Stimulated activated CD8-positive, alpha-beta memory T cell treated with anti-CD3 and anti-CD28 coated beads, Interleukin-4, amount 100 ng/mL, for 48 hours (primary cell): ENCODE data around the gene SCN2A.

ENCODE experiments used
- DNase-seq: peaks from one replicate; pipeline ENCODE4 v3.0.0-alpha.2; 2020

SCN2A gene

DNA sequence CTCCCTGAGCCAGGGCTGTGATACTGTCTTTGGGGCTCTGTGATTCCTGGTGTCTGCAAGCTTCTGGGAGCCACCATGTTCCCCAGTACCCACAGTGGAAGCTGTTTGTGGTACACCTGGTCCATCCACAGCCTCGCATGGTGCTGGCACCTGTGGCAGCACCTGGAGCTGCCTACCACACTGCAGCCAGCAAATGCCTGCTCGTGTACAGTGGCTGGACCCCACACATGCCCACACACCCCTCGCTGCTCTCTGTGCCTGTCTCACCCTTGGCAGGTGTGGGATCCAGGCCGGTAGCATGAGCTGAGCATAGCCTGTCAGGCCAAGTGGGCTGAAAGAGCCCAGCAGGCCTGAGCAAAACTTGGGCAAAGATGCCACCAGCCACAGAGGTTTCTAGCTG lies 188.5 kb downstream of the SCN2A start:
- DNase-seq = no peak

DNA sequence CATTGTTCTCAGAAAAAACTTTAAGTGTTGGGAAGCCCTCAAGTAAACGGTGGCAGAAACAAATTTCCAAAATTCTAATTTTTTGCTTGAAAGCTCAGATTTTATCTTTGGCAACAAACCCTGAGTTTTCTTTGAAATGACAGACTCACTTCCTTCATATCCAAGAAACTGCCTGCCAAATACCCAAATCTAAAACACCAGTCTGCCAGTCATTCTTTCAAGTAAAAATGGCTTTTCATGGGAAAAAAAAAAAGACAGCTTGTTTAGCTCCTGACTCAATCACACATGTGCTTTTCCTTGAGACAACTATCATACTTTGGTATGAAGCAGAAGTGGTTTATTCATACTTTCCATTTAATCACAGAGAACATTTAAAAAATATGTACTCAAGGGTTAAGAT lies 189.7 kb downstream of the SCN2A start:
- no peak for DNase-seq

DNA sequence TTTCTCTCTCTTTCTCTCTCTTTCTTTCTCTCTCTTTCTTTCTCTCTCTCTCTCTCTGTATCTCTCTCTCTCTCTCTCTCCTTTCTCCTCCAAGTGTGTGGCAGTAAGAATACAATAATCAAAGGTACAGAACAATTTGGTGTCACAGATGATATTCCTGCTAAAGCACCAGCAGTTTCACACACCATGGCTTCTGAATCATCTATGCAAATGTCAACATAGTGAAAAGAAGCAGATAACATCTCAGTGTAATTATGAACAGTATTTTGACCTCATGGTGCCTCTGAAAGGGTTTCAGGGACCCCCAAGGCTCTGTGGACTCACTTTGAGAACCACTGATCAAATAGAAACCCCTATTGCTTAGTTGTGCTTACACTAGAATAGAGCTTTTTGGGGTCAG lies 191.8 kb downstream of the SCN2A start:
- no peak for DNase-seq

DNA sequence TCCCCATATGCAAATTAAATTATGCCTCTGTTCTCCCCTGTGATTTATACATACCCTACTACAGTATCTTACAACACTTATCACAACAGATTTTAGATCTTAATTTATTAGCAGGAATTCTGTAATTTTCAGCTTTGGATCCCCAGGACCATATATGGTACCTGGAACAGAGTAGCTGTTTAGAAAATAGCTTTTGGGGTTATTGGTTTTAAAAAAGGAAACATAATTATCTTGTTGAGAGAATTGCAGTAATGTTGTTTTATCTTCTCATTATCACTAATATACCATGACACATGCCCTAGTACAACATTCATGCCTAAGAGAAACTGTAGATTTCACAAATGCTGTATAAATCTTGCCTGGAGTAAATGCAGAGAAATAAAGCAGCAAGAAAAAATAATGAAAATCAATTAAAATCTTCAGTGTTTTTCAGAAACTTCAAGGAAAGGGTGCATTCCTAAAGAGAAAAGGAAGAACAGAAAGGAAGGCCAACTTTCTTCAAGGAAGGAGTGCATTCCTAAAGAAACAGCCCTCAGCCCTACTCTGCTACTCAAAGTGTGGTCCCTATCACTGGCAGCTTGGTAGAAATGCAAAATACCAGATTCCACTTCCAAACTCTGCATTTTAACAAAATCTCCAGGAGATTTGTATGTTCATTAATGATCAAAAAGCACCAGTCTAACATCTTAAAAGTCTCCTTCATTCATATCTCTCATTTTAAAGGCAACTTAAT lies 193.2 kb downstream of the SCN2A start:
- DNase-seq = no peak

DNA sequence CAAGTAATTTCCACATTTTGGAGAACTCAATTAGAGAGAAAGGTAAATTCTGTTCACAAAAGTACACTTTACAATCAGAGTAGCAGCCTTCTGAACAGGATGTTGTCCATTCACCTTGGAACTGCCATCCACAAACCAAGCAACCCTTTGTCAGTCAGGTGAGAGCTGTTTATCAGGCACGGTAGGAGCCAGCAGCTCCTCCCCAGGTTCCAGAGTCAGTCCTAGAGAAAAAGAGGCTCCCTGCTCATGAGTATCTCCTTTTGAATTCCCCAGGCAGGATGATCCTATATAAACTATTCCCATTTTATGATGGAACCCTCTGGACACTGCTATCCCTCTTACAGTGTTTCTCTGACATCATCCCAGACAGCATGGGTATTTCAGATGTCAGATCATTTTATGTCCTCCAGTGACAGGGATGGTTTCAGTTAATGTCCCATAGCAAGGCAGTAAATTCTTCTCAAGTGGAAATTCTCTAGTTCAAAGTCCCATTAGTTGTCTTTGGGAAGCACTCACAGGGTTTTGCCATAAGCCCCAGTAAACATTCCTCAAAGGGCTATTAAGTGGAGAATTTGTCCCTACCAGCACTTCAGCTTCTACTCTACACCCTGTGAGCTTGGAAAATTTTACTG lies 195.8 kb downstream of the SCN2A start:
- no peak for DNase-seq

DNA sequence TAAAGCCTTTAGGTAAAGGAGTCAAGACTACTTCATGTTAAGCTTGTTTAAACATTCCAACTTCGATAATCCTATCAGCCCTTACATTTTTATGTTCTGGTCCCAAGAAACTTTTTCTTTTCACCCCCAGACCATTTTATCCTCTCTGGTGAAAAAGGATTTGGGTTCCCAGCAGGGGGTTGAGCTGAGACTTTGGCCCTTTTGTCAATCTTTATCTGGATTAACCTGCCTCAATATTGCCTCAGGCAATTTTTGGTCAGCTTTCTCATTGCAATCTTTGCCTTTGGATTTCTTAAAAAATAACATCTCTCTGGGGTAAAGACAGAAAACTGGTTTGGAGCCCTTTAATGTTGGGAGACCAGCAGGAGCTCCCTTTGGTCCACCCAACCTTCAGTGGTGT lies 196.4 kb downstream of the SCN2A start:
- DNase-seq = no peak

DNA sequence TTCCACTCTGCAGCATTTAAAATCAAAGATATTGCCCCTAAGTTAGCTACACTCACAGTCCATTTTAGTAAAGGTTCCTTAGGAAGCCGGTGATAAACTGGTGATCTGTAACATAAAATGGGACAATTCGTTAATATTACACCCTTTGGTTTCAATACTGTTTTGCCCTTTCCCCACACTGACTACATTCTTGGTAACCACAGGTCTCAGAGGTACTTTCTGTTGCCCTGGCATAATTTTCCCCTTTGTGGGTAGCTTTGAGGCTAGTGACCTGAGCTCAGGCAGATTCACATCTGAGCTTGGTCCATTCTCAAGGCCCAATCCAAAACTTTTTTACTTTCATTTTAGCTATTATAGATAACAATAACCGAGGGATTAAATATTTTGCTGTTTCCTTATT lies 197.3 kb downstream of the SCN2A start:
- no peak for DNase-seq

DNA sequence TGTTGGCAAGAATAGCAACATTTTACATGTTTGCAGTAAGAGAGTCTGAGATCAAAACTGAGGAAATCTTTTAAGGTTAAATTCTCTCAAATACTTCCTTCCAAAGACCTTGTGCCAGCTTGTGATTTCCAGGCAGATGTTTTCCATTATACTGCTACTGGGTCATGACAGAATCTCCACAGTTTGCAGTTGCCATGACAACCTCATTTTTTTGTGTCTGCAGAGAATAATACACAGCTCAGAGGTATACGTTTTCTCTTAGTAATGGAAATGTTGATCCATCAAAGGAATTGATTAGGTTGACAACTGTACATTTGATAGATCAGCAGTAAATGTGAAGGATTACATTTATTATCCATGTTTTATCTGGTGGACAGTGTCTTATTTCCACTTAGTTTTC lies 201.2 kb downstream of the SCN2A start:
- no peak for DNase-seq
